HepG2 (cell line): Measurements from ENCODE around the gene STRN3. TPM values are rescaled to one million over a fixed set of nuclear protein-coding genes. Genes with fewer than 3 reads are reported as not detected.

Source experiments
- ATAC-seq: fragments of 200-7000 bp; cut with Tn5 transposase; 3 replicates; pipeline ENCODE4 v1.9.1; 2020; ENCODE audit warnings: mild to moderate bottlenecking, moderate library complexity
- BruUV-seq: library from RNA; stranded (reverse); fragments of 400-500 nt; replicated peaks from 2 replicates; lab custom pipeline; 2021; lab: Mats Ljungman, UMichigan
- CTCF ChIA-PET: fragments of 300-600 bp; formaldehyde crosslinking; extraction: SDS; loops from one replicate; lab custom pipeline; 2021; ENCODE audit warnings: low total read pairs, inconsistent platforms, low intra/inter-chr PET ratio; lab: Yijun Ruan, JAX
- POLR2A ChIA-PET: fragments of 350-600 bp; sonication (Branson Sonifier 250); formaldehyde crosslinking; loops from one replicate; lab custom pipeline; 2020; ENCODE audit warnings: antibody characterized with exemption, inconsistent platforms; lab: Yijun Ruan, JAX
- DNase-seq: peaks from one replicate; pipeline ENCODE4 v3.0.0-alpha.2; 2015; ENCODE audit warnings: low spot score
- FAIRE-seq: peaks from 3 replicates; lab custom pipeline; 2011; peaks lifted over from hg19 to GRCh38; lab: Jason Lieb, UNC
- H2AFZ ChIP-seq: one replicate; pipeline ENCODE4 v1.6.1; 2011; ENCODE audit warnings: low read length, inconsistent platforms
- H3K27ac ChIP-seq: fragments of 300-600 bp; 3 replicates; pipeline ENCODE4 v1.8.0; 2011; ENCODE audit warnings: mixed run types, mild to moderate bottlenecking, mixed read lengths, low read length, inconsistent platforms; ENCODE audit not compliant: insufficient read depth; ENCODE audit errors: extremely low read length
- H3K27me3 ChIP-seq, 2 experiments: fragments of 200-600 bp in 1 of 2; 2 replicates in 1 of 2; 3 replicates in 1 of 2; pipeline versions ENCODE4 v1.6.0 to v1.8.0; 2011; ENCODE audit warnings: low read length in 2 of 2, mild to moderate bottlenecking in 2 of 2, moderate library complexity in 2 of 2, inconsistent platforms in 1 of 2; ENCODE audit not compliant: insufficient read depth in 2 of 2, control insufficient read depth in 1 of 2
- H3K36me3 ChIP-seq, 2 experiments: fragments of 200-600 bp in 1 of 2; replicated peaks in 1 of 2; 2 replicates in 1 of 2; 3 replicates in 1 of 2; pipeline versions ENCODE4 v1.5.1 to v1.8.0; 2011; ENCODE audit warnings: low read length in 2 of 2, inconsistent platforms in 1 of 2; ENCODE audit not compliant: insufficient read depth in 2 of 2, control insufficient read depth in 1 of 2
- H3K4me1 ChIP-seq: 2 replicates; pipeline ENCODE4 v1.5.1; 2012; ENCODE audit warnings: low read length, inconsistent platforms; ENCODE audit not compliant: insufficient read depth
- H3K4me2 ChIP-seq: 2 replicates; pipeline ENCODE4 v1.6.0; 2011; ENCODE audit warnings: low read depth, low read length, inconsistent platforms
- H3K4me3 ChIP-seq, 3 experiments: fragments of 200-600 bp in 1 of 3; sonication (generic), shearing (Covaris generic) in 1 of 3; replicated peaks in 1 of 3; 2 replicates each; pipeline ENCODE4 v1.5.1; 2011 to 2016; ENCODE audit warnings: low read length in 3 of 3, inconsistent platforms in 2 of 3, low read depth in 2 of 3, mild to moderate bottlenecking in 2 of 3, control low read depth in 1 of 3, mixed read lengths in 1 of 3; ENCODE audit not compliant: insufficient read depth in 1 of 3
- H3K79me2 ChIP-seq: one replicate; pipeline ENCODE4 v1.6.1; 2011; ENCODE audit warnings: low read length, inconsistent platforms; ENCODE audit not compliant: insufficient read depth
- H3K9ac ChIP-seq: 2 replicates; pipeline ENCODE4 v1.6.0; 2011; ENCODE audit warnings: mild to moderate bottlenecking, low read depth, low read length, inconsistent platforms; ENCODE audit not compliant: insufficient read depth
- H3K9me3 ChIP-seq: 2 replicates; pipeline ENCODE4 v1.5.1; 2012; ENCODE audit warnings: mild to moderate bottlenecking, low read length
- H4K20me1 ChIP-seq: 2 replicates; pipeline ENCODE4 v1.6.0; 2011; ENCODE audit warnings: inconsistent platforms, mild to moderate bottlenecking, low read length, moderate library complexity; ENCODE audit not compliant: insufficient read depth
- ATF1 ChIP-seq: IDR thresholded peaks from 2 replicates; pipeline ENCODE4 v1.6.1; 2016; ENCODE audit warnings: mild to moderate bottlenecking, control low read depth
- EHMT2 ChIP-seq: fragments of 200-600 bp; sonication (generic); IDR thresholded peaks from 2 replicates; pipeline ENCODE4 v1.7.0; 2017; ENCODE audit warnings: antibody characterized with exemption, low read depth, low read length, borderline replicate concordance
- ETS1 ChIP-seq: sonication (generic); formaldehyde crosslinking; IDR thresholded peaks from 2 replicates; pipeline ENCODE4 v1.4.0; 2020; ENCODE audit warnings: missing genetic modification reagents
- HOXA3 ChIP-seq: sonication (generic); formaldehyde crosslinking; IDR thresholded peaks from 2 replicates; pipeline ENCODE4 v1.5.0; 2020; ENCODE audit warnings: missing genetic modification reagents
- JDP2 ChIP-seq: sonication (generic); formaldehyde crosslinking; IDR thresholded peaks from 2 replicates; pipeline ENCODE4 v1.8.1; 2022; ENCODE audit warnings: missing genetic modification reagents, borderline replicate concordance
- LBX2 ChIP-seq: sonication (generic); formaldehyde crosslinking; IDR thresholded peaks from 2 replicates; pipeline ENCODE4 v1.5.0; 2020; ENCODE audit warnings: missing genetic modification reagents, mild to moderate bottlenecking, borderline replicate concordance
- MLLT10 ChIP-seq: sonication (generic); formaldehyde crosslinking; IDR thresholded peaks from 2 replicates; pipeline ENCODE4 v1.4.0; 2020; ENCODE audit warnings: missing genetic modification reagents
- NCOA1 ChIP-seq: sonication (generic); formaldehyde crosslinking; IDR thresholded peaks from 2 replicates; pipeline ENCODE4 v1.9.0; 2021; ENCODE audit warnings: missing genetic modification reagents
- PTBP1 ChIP-seq: fragments of 200-400 bp; formaldehyde crosslinking; IDR thresholded peaks from 2 replicates; pipeline ENCODE4 v1.6.1; 2018; ENCODE audit warnings: low read length, low read depth; ENCODE audit not compliant: poor library complexity, severe bottlenecking
- RARA ChIP-seq: IDR thresholded peaks from 2 replicates; pipeline ENCODE4 v1.6.1; 2016; ENCODE audit warnings: missing genetic modification reagents, missing compliant biosample characterization
- RBM22 ChIP-seq: fragments of 200-400 bp; formaldehyde crosslinking; optimal IDR thresholded peaks from 2 replicates; pipeline ENCODE3; 2017; ENCODE audit warnings: mild to moderate bottlenecking, low read length, moderate library complexity
- SAP130 ChIP-seq: IDR thresholded peaks from 2 replicates; pipeline ENCODE4 v1.6.1; 2016; ENCODE audit warnings: low read depth
- SIN3B ChIP-seq: fragments of 150-350 bp; IDR thresholded peaks from 2 replicates; pipeline ENCODE4 v1.6.1; 2014; ENCODE audit warnings: low read length
- SMAD3 ChIP-seq: sonication (generic); formaldehyde crosslinking; IDR thresholded peaks from 2 replicates; pipeline ENCODE4 v1.4.0; 2020; ENCODE audit warnings: missing genetic modification reagents
- SMAD9 ChIP-seq: sonication (generic); formaldehyde crosslinking; IDR thresholded peaks from 2 replicates; pipeline ENCODE4 v1.5.1; 2020; ENCODE audit warnings: mild to moderate bottlenecking, missing genetic modification reagents
- SSRP1 ChIP-seq: IDR thresholded peaks from 2 replicates; pipeline ENCODE4 v1.6.1; 2016; ENCODE audit warnings: control low read depth
- STAT6 ChIP-seq: sonication (generic); formaldehyde crosslinking; IDR thresholded peaks from 2 replicates; pipeline ENCODE4 v1.4.0; 2020; ENCODE audit warnings: missing genetic modification reagents, mild to moderate bottlenecking, borderline replicate concordance
- TSC22D2 ChIP-seq: sonication (generic); formaldehyde crosslinking; IDR thresholded peaks from 2 replicates; pipeline ENCODE4 v1.5.1; 2020; ENCODE audit warnings: missing genetic modification reagents, mild to moderate bottlenecking, borderline replicate concordance
- YEATS4 ChIP-seq: sonication (generic); formaldehyde crosslinking; IDR thresholded peaks from 2 replicates; pipeline ENCODE4 v1.4.0; 2020; ENCODE audit warnings: missing genetic modification reagents, borderline replicate concordance
- ZNF572 ChIP-seq: sonication (generic); formaldehyde crosslinking; IDR thresholded peaks from 2 replicates; pipeline ENCODE4 v1.5.1; 2020; ENCODE audit warnings: mild to moderate bottlenecking, missing genetic modification reagents
- ZNF652 ChIP-seq: IDR thresholded peaks from 2 replicates; pipeline ENCODE4 v1.6.1; 2016; ENCODE audit warnings: low read depth, borderline replicate concordance
- WGBS: methylation state at CpG from one replicate; pipeline ENCODE4 v1.1.6; 2017; ENCODE audit warnings: low lambda C conversion rate; 5-methylcytosine and 5-hydroxymethylcytosine counted together
- in situ Hi-C: cut with HindIII; loops from 2 replicates; pipeline ENCODE4 v1.10.0; 2017; ENCODE audit warnings: low pct_unique_long_range_greater_than_20kb; ENCODE audit not compliant: extremely low pct_ligation_motif_present
- intact Hi-C: fragments of 100-400 bp; cut with micrococcal nuclease; formaldehyde crosslinking; loops from one replicate; pipeline ENCODE4 v1.10.0; 2022; ENCODE audit not compliant: unreplicated experiment
- polyA plus RNA-seq, 8 experiments: library from polyadenylated mRNA; depleted of rRNA in 3 of 8; stranded (reverse) in 7 of 8; unstranded in 1 of 8; fragments of >200 nt; fragmentation: Illumina TruSeq in 4 of 8; extraction: Trizol in 4 of 8; gene quantifications; 2 replicates each; pipeline versions ENCODE4 v1.2.1 to v1.2.3, GENCODE V29; 2011 to 2016; ENCODE audit warnings: low read depth in 4 of 8, missing spikeins in 1 of 8, mixed read lengths in 1 of 8; ENCODE audit not compliant: insufficient read depth in 1 of 8
- total RNA-seq, 5 experiments: library from RNA; depleted of rRNA; stranded (reverse); fragments of >200 nt; fragmentation: Illumina TruSeq; extraction: Trizol; gene quantifications; 2 replicates each; pipeline ENCODE4 v1.2.3, GENCODE V29; 2016; ENCODE audit warnings: low read depth in 1 of 5
- TF ChIP-seq, protein P1 (sequence below): IDR thresholded peaks from 2 replicates; pipeline ENCODE4 v1.6.1; 2016; ENCODE audit warnings: mild to moderate bottlenecking, missing biosample characterization, missing genetic modification reagents

Gene STRN3
- total and polyA plus RNA-seq, 2 of the 13 experiments (the other 11 are each of a cell fraction or from before 2014, with no cell fraction given), result 49.4 to 123 TPM

DNA sequence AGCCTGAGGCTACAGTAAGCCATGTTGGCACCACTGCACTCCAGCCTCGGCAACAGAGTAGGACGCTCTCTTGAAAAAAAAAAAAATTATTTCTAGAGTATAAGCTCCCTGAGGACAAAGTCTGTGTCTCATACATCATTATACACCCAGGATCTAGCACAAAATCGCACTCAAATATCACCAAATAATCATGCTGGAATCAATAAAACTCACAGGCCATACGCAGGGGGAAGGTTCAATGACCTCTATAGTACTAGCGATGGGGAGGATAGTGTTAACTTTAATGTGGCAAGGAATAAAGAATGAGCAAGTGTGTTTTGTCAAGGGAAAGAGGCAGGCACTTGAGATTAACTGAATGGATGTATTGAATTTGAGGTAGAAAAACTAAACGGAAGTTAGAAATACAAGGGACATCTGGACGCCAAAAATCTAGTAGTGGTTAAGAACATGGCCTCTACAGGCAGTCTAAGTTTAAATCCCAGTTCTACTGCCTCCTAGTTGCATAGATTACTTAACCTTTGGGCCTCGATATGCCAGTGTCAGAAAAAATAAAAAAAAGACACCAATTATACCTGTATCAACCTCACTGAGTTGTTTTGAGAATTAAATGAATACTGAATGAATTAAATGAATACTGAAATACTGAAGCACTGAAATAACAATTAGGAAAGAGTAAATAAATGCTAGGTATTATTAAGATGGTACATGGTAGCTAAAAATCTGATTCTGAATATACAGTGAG is 5.2 kb downstream of the STRN3 start:
- WGBS, result 97% methylated on average over 8 of the region's 8 CpGs
- no peak overlapping the region for H3K27ac ChIP-seq
- CTCF ChIA-PET, result no interaction called here
- no TSS peak for BruUV-seq
- peaks cover 18 to 34% of the 10 kb centered on the region in 2 experiments for H3K36me3 ChIP-seq
- DNase-seq, result no peak
- in situ Hi-C loops, result loop anchor here (10.0 kb wide), 1 partner anchor 64 kb away; no protein-coding TSS in a partner anchor
- H3K27me3 ChIP-seq, result peaks cover 0 to 5% of the 10 kb centered on the region in 2 experiments; a peak in 1 of 5 replicates
- ATAC-seq, result no peak
- no peaks in the 10 kb centered on the region for H3K9me3 ChIP-seq
- H3K9ac ChIP-seq, result no peak overlapping the region
- peaks cover 73% of the 10 kb centered on the region for H4K20me1 ChIP-seq
- no peak overlapping the region for H3K4me2 ChIP-seq
- peaks cover 96% of the 10 kb centered on the region for H3K79me2 ChIP-seq
- no peak overlapping the region for H2AFZ ChIP-seq
- intact Hi-C loops, result no loop called here
- FAIRE-seq, result no peak
- H3K4me1 ChIP-seq, result peaks cover 64% of the 10 kb centered on the region
- POLR2A ChIA-PET, result no interaction called here
- H3K4me3 ChIP-seq, result no peak overlapping the region
- TF ChIP-seq ZNF652 (CRISPR knock-in tag) (peak; percentile 48; the same call in 1 of the 2 replicates), MLLT10 (CRISPR knock-in tag) (no peak), EHMT2 (no peak), STAT6 (CRISPR knock-in tag) (no peak), RARA (CRISPR knock-in tag) (no peak), SAP130 (CRISPR knock-in tag) (no peak), SMAD3 (CRISPR knock-in tag) (0 out of 2 replicates have a peak, but pooled peaks have one; percentile 46), SSRP1 (CRISPR knock-in tag) (0 out of 2 replicates have a peak, but pooled peaks have one; percentile 42), ZNF572 (CRISPR knock-in tag) (no peak), NCOA1 (peak; percentile 54; the same call in 1 of the 2 replicates), LBX2 (CRISPR knock-in tag) (no peak), YEATS4 (CRISPR knock-in tag) (no peak), SIN3B (no peak), ETS1 (CRISPR knock-in tag) (no peak), SMAD9 (0 out of 2 replicates have a peak, but pooled peaks have one; percentile 75), PTBP1 (no peak), JDP2 (CRISPR knock-in tag) (no peak), ATF1 (peak; percentile 51; the same call in 1 of the 2 replicates), TSC22D2 (no peak), RBM22 (peak; percentile 70), HOXA3 (CRISPR knock-in tag) (no peak)
- TF ChIP-seq, protein P1, sequence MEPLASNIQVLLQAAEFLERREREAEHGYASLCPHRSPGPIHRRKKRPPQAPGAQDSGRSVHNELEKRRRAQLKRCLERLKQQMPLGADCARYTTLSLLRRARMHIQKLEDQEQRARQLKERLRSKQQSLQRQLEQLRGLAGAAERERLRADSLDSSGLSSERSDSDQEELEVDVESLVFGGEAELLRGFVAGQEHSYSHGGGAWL, result no peak
